GM19351 (cell line): ENCODE measurements around the gene OBSCN.

Source experiments
- ATAC-seq: cut with Tn5 transposase; IDR thresholded peaks from one replicate; pipeline ENCODE4 v1.9.1; 2021; ENCODE audit warnings: mild to moderate bottlenecking, moderate library complexity; ENCODE audit not compliant: unreplicated experiment

The OBSCN gene

GRCh38 chr1:228304225-228304624 is 96.4 kb downstream of the OBSCN start:
- ATAC-seq, result no peak

GRCh38 chr1:228304766-228305395 is 97.0 kb downstream of the OBSCN start:
- ATAC-seq, result no peak

DNA sequence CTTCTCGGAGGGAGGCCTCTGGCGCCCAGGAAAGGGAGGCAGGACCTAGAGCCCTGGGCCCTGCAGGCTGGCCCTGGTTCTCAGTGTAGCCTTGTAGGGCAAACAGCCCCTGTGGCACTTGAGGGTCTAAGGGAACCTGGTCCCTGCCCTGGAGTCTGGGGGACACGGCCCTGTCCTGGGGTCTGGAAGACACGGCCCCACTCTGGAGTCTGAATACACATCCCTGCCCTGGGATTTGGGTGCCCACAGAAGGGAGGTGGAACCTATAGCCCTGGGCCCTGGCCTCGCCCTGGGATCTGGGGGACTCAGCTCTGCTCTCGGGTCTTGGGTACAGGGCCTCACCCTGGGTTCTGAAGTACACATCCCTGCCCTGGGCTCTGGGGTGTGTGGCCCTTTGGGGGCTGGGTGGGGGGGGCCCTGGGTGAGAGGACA is 97.9 kb downstream of the OBSCN start:
- no peak for ATAC-seq

DNA sequence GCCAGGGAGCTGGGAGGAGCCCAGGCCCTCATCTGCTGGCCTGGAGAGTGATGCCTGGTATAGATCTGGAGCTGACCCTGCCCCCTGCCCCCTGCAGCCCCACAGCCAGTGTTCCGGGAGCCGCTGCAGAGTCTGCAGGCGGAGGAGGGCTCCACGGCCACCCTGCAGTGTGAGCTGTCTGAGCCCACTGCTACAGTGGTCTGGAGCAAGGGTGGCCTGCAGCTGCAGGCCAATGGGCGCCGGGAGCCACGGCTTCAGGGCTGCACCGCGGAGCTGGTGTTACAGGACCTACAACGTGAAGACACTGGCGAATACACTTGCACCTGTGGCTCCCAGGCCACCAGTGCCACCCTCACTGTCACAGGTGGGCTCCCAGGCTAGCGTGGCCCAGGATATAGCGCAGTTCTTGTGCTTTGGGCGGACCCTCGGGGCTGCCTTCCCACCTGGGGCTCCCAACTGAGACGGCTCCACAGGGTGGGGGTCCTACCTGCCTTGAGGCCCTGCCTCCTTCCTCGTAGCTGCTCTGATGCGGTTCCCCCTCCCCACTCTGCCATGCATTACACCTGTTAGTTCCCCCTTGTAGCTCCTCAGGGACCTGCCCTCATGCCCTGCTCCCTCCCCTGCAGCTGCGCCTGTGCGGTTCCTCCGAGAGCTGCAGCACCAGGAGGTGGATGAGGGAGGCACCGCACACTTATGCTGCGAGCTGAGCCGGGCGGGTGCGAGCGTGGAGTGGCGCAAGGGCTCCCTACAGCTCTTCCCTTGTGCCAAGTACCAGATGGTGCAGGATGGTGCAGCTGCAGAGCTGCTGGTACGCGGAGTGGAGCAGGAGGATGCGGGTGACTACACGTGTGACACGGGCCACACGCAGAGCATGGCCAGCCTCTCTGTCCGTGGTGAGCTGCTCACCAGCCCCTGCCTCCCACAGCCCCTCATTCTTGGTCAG is 98.7 kb downstream of the OBSCN start:
- no peak for ATAC-seq

DNA sequence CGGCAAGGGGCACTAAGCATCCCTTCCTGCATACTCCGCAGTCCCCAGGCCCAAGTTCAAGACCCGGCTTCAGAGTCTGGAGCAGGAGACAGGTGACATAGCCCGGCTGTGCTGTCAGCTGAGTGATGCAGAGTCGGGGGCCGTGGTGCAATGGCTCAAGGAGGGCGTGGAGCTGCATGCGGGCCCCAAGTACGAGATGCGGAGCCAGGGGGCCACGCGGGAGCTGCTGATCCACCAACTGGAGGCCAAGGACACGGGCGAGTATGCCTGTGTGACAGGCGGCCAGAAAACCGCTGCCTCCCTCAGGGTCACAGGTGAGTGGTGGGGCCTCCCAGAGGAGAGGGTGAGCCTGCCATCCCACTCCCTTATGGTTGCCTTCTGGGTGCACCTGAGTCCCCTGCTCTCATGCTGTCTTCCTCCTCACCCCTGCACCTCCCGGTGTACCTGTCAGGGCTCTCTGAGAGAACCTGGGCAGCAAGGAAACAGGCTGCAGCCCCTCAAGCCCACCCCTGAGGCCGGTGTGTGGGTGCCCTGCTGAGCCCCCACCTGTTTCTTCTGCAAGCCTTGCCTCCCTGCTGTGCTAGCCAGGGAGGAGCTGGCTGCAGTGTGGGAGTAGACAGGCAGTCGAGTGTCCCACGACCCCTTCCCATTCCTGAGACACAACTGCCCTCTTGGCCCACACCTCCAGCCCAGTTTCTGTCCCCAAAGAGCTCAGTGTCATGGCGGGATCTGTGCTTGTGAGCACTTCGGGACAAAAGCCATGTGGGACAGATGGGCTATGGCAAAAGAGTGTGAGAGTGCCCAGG is 99.6 kb downstream of the OBSCN start:
- no peak for ATAC-seq

- no peak for ATAC-seq
Measured at GRCh38 chr1:228308085-228308601, 100.3 kb downstream of the OBSCN start.

DNA sequence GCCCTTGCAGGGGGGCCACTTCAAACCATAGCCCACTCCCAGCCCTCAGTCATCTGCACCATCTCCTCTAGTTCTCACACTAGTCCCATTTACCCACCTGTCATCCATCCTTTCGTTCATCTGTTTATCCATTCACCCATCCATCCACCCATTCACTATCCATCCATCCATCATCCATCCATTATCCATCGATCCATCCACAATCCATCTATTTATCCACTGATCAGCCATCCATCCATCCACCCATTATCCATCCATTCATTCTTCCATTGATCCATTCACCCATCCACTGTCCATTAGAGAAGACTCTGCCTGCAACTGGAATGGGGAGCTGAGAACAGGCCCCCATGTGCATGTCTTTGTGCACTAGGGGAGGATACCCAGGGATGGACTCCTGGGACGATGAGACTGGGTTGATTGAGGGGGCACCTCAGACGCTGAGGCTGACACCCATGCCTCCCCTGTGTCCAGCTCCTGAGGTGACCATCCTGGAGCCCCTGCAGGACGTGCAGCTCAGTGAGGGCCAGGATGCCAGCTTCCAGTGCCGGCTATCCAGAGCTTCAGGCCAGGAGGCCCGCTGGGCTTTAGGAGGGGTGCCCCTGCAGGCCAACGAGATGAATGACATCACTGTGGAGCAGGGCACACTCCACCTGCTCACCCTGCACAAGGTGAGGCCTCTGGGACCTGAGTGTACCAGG is 100.9 kb downstream of the OBSCN start:
- ATAC-seq, result no peak

DNA sequence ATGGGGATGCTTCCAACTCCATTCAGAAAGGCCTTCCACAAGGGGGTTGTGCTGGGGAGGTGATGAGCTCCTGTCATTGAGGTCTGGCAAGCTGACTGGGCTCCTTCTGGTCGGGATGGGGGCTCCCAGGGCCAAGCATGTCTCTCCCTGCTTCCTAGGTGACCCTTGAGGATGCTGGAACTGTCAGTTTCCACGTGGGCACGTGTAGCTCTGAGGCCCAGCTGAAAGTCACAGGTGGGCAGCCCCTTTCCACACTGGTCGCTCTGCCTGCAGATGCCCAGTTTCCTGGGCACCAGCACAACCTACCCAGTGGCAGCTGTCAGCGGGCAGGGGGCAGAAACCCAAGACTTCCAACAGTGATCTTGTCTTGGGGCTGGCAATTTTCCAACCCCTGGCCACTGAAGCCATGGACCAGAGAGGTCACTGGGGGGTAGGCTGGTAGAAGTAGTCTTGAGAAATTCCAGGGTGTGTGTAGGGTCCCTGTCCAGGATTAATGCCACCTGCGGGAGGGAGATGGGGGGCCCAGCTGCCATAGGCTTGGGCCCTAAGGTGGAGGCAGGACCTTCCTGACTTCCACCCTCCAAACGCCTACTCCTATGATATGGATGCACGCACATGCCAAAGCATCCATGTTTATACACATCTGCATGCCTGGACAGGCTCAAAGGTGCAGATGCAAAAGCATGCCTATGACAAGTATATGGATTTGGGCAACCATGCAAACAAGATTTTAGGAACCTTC is 101.7 kb downstream of the OBSCN start:
- ATAC-seq, result no peak

DNA sequence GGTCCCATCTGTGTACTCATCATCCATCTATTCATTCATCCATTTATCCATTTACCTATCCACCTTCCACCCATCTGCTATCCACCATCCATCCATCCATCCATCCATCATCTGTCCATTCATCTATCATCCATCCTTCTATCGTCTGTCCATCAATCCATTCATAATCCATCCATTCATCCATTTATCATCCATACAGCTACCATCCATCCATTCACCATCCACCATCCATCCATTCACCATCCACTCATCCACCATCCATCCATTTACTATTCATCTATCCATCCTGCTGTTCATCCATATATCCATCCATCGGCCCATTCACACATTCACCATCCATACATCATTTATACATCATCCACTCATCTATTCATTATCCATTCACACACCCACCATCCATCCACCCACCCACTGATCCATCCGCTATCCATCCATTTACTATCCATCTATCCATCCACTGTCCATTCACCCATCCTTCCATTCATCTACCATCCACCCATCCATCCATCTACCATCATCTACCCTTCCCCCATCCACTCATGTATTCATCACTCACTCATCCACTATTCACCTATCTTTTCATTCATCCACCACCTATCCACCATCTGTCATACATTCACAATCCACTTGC is 102.4 kb downstream of the OBSCN start:
- no peak for ATAC-seq

GRCh38 chr1:228311091-228311490 is 103.2 kb downstream of the OBSCN start:
- ATAC-seq, result no peak

- no peak for ATAC-seq
Measured at GRCh38 chr1:228312136-228312764, 104.4 kb downstream of the OBSCN start.

GRCh38 chr1:228313536-228314277 is 105.9 kb downstream of the OBSCN start:
- no peak for ATAC-seq

DNA sequence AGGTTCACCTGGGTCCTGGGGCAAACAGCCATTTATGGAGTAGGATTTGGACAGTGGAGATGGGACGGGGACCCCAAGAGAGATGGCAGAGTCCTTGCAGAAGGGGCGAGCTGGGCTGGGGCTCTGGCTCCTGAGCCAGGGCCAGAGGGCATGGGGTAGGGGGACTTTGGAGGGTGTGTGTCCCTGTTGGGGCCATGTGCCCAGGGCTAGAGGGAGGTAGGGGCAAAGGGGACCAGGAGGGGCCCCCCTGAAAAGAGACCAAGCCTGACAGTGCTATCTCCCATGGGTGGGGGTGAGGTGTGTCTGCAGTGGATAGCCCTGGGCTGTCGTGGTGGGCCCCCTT is 106.4 kb downstream of the OBSCN start:
- ATAC-seq, result no peak

DNA sequence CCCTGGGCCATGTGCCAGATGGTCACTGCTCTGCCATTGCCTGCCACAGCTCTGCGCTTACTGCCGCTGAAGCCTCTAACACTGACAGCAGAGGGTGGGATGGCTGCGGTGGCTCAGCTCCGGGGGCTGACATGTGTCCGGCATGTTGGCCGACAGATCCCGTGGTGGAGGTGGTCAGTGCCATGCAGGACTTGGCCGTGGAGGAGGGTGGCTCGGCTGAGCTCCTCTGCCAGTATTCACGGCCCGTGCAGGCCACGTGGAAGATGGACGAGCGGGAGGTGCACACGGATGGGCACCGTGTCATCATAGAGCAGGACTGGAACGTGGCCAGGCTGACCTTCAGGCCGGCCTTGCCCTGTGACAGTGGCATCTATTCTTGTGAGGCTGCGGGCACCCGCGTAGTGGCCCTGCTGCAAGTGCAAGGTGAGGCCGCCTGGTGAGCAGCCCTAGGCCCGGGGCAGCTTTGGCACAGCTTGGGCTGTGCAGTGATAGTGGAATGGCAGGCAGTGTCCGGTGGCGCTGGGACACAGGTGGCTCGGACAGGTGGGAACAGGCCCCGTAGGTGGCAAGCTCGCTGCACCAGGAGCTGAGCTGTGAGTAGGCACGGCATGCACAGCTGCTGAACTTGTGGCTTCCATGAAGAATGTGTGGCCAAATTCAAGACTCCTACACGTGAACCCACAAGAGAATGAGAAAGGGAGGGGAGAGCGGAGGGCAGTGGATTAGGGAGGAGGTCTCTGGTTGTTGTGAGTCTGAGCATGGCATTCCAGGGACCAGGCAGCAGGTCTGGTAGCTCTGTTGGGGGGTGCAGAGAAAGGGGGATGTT is 107.0 kb downstream of the OBSCN start:
- no peak for ATAC-seq

DNA sequence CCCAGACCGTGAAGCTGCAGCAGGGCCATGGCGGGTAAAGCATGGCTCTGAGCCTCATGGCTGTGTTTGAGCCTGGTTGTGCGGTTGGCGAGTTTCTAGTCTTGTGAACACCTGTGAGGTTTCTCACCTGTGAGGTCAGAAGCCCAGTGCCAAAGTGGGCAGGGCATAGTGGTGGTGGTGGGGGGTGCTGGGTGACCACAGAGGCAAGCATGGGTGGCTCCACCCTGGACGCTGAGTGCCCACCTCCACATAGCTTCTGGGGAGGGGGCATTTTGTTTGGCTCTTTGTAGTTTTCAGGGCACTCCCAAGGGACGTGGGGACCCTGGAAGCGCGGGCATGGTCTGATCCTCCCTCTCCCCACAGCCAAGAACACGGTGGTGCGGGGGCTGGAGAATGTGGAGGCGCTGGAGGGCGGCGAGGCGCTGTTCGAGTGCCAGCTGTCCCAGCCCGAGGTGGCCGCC is 107.7 kb downstream of the OBSCN start:
- ATAC-seq, result no peak

DNA sequence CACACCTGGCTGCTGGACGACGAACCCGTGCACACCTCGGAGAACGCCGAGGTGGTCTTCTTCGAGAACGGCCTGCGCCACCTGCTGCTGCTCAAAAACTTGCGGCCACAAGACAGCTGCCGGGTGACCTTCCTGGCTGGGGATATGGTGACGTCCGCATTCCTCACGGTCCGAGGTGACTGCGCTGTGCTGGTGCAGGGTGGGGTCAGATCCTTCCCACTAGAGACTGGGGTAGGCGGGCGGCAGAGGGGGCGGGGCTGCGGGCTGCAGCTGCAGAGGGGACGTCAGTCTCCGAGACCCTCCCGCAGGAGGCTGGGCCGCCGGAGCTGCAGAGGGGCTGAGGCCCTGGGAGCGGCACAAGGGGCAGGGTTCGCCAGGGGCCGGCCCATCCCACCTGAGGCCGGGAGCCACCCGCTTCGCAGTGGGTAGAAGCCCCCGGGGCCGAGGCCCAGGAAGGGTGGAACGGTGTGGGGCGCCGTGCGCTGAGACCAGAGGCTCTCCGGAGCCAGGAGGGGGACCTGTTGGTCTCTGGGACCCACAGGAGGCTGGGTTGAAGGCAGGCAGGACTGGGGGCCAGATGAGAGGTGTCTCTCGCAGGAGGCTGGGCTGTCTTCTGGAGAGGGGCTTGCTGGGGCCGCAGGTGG is 108.2 kb downstream of the OBSCN start:
- no peak for ATAC-seq
